ENCODE data around the gene ABHD15. TPM values are rescaled to one million over a fixed set of nuclear protein-coding genes. Genes with fewer than 3 reads are reported as not detected.

ABHD15 gene
- polyA plus RNA-seq, 10 donors = 3.1 to 5.1 (median 4.0) TPM

- DNase-seq = no peak
Measured at GRCh38 chr17:29583324-29584248, 16.7 kb upstream of the ABHD15 start.

- DNase-seq = no peak
Measured at GRCh38 chr17:29582772-29583171, 15.9 kb upstream of the ABHD15 start.

GRCh38 chr17:29582254-29582765, 15.5 kb upstream of the ABHD15 start:
- DNase-seq = no peak

- no peak for DNase-seq
Measured at GRCh38 chr17:29581583-29582253, 14.9 kb upstream of the ABHD15 start.

- DNase-seq = peak; percentile 70 to 86 (median 81)
Measured at GRCh38 chr17:29579866-29580771, 13.3 kb upstream of the ABHD15 start.

GRCh38 chr17:29578626-29579485, 12.0 kb upstream of the ABHD15 start:
- no peak for DNase-seq

- peak in 2 of 3 donors; percentile 54 to 66 for DNase-seq
Measured at GRCh38 chr17:29577385-29578211, 10.8 kb upstream of the ABHD15 start.

GRCh38 chr17:29577001-29577370, 10.1 kb upstream of the ABHD15 start:
- no peak for DNase-seq

GRCh38 chr17:29576214-29577000, 9.6 kb upstream of the ABHD15 start:
- no peak for DNase-seq

GRCh38 chr17:29575511-29576213, 8.8 kb upstream of the ABHD15 start:
- no peak for DNase-seq

- DNase-seq = no peak
Measured at GRCh38 chr17:29574732-29575510, 8.1 kb upstream of the ABHD15 start.

- DNase-seq = no peak
Measured at GRCh38 chr17:29573871-29574731, 7.3 kb upstream of the ABHD15 start.

GRCh38 chr17:29573558-29573869, 6.7 kb upstream of the ABHD15 start:
- no peak for DNase-seq

- peak in 2 of 3 donors; percentile 75 to 87 for DNase-seq
Measured at GRCh38 chr17:29572691-29573557, 6.1 kb upstream of the ABHD15 start.

GRCh38 chr17:29571883-29572681, 5.2 kb upstream of the ABHD15 start:
- no peak for DNase-seq

Measured in muscle of back (tissue), 11 donors.